HCT116 (cell line): ENCODE data around the gene ZNF853. TPM values are rescaled to one million over a fixed set of nuclear protein-coding genes. Genes with fewer than 3 reads are reported as not detected.

Source experiments
- ATAC-seq: fragments of 200-7000 bp; cut with Tn5 transposase; 2 replicates; pipeline ENCODE4 v1.9.1; 2020; ENCODE audit warnings: mild to moderate bottlenecking, moderate library complexity
- BruUV-seq: library from RNA; stranded (reverse); fragments of 400-500 nt; replicated peaks from 2 replicates; lab custom pipeline; 2021; lab: Mats Ljungman, UMichigan
- CTCF ChIA-PET: fragments of 300-600 bp; sonication (Branson Sonifier 250); formaldehyde crosslinking; loops from one replicate; lab custom pipeline; 2021; ENCODE audit warnings: antibody characterized with exemption; lab: Charles Lee
- POLR2A ChIA-PET: fragments of 300-600, 350-600 bp; sonication (Branson Sonifier 250); formaldehyde crosslinking; loops from one replicate; lab custom pipeline; 2021; ENCODE audit warnings: antibody characterized with exemption; lab: Charles Lee
- RAD21 ChIA-PET, 2 experiments: fragments of 300-600 bp; sonication (Branson Sonifier 250); formaldehyde crosslinking; loops; one replicate each; lab custom pipeline; 2023; ENCODE audit warnings: low total read pairs in 2 of 2; ENCODE audit not compliant: uncharacterized antibody in 2 of 2, unreplicated experiment in 2 of 2, low non-redundant PET in 1 of 2; lab: Charles Lee
- DNase-seq: peaks from one replicate; pipeline ENCODE4 v3.0.0-alpha.2; 2010; ENCODE audit warnings: low read depth, low spot score
- H2AFZ ChIP-seq: fragments of 200-600 bp; shearing (Covaris generic), sonication (generic); 2 replicates; pipeline ENCODE4 v1.6.1; 2017; ENCODE audit warnings: low read depth, mixed run types, mixed read lengths, antibody characterized with exemption, low read length; ENCODE audit not compliant: poor library complexity, severe bottlenecking
- H3K27ac ChIP-seq: 2 replicates; pipeline ENCODE4 v1.5.1; 2012; ENCODE audit warnings: low read depth, low read length
- H3K27me3 ChIP-seq: fragments of 200-600 bp; sonication (generic); 2 replicates; pipeline ENCODE4 v1.6.1; 2016; ENCODE audit warnings: mixed run types, low read length, mixed read lengths; ENCODE audit not compliant: insufficient read depth
- H3K36me3 ChIP-seq, 2 experiments: fragments of 200-500 bp in 1 of 2; fragments of 200-600 bp in 1 of 2; sonication (Bioruptor generic) in 1 of 2; sonication (generic) in 1 of 2; 2 replicates each; pipeline versions ENCODE4 v1.5.1 to v1.6.1; 2014 to 2016; ENCODE audit warnings: low read length in 2 of 2, inconsistent platforms in 1 of 2, mixed read lengths in 1 of 2, mixed run types in 1 of 2; ENCODE audit not compliant: insufficient read depth in 2 of 2, control insufficient read depth in 1 of 2
- H3K4me1 ChIP-seq, 2 experiments: fragments of 200-600 bp in 1 of 2; sonication (generic) in 1 of 2; 2 replicates each; pipeline versions ENCODE4 v1.5.1 to v1.6.1; 2012 to 2017; ENCODE audit warnings: low read length in 2 of 2, inconsistent platforms in 1 of 2, mild to moderate bottlenecking in 1 of 2, mixed read lengths in 1 of 2, mixed run types in 1 of 2, moderate library complexity in 1 of 2; ENCODE audit not compliant: insufficient read depth in 2 of 2, control insufficient read depth in 1 of 2
- H3K4me2 ChIP-seq: fragments of 200-600 bp; sonication (generic); 2 replicates; pipeline ENCODE4 v1.6.1; 2017; ENCODE audit warnings: mixed run types, low read length, mixed read lengths
- H3K4me3 ChIP-seq, 2 experiments: fragments of 200-600 bp in 1 of 2; sonication (generic) in 1 of 2; replicated peaks in 1 of 2; 2 replicates each; pipeline ENCODE4 v1.5.1; 2011 to 2016; ENCODE audit warnings: low read length in 2 of 2, control low read depth in 1 of 2, low read depth in 1 of 2, mild to moderate bottlenecking in 1 of 2, mixed read lengths in 1 of 2, mixed run types in 1 of 2
- H3K79me2 ChIP-seq: fragments of 200-600 bp; sonication (generic); 2 replicates; pipeline ENCODE4 v1.6.1; 2017; ENCODE audit warnings: mild to moderate bottlenecking, mixed run types, low read length, moderate library complexity, mixed read lengths; ENCODE audit not compliant: insufficient read depth
- H3K9ac ChIP-seq: fragments of 200-600 bp; sonication (generic); 2 replicates; pipeline ENCODE4 v1.6.1; 2016; ENCODE audit warnings: low read length, mixed read lengths
- H3K9me2 ChIP-seq: fragments of 200-600 bp; sonication (generic), shearing (Covaris generic); 2 replicates; pipeline ENCODE4 v1.6.1; 2017; ENCODE audit warnings: mixed run types, mild to moderate bottlenecking, moderate library complexity; ENCODE audit not compliant: insufficient read depth
- H3K9me3 ChIP-seq, 2 experiments: fragments of 200-500 bp in 1 of 2; fragments of 200-600 bp in 1 of 2; sonication (Bioruptor generic) in 1 of 2; sonication (generic) in 1 of 2; 2 replicates each; pipeline ENCODE4 v1.6.1; 2014 to 2017; ENCODE audit warnings: low read length in 2 of 2, mixed read lengths in 2 of 2, inconsistent platforms in 1 of 2, low read depth in 1 of 2, mild to moderate bottlenecking in 1 of 2, mixed run types in 1 of 2, moderate library complexity in 1 of 2; ENCODE audit not compliant: control insufficient read depth in 1 of 2, insufficient read depth in 1 of 2
- H4K20me1 ChIP-seq: fragments of 200-600 bp; sonication (generic), shearing (Covaris generic); 2 replicates; pipeline ENCODE4 v1.6.1; 2017; ENCODE audit warnings: mixed run types, mild to moderate bottlenecking, moderate library complexity; ENCODE audit not compliant: insufficient read depth
- ATF3 ChIP-seq: IDR thresholded peaks from 2 replicates; pipeline ENCODE4 v1.6.1; 2012
- CBX3 ChIP-seq: IDR thresholded peaks from 2 replicates; pipeline ENCODE4 v1.6.1; 2012; ENCODE audit warnings: low read depth
- EGR1 ChIP-seq: IDR thresholded peaks from 2 replicates; pipeline ENCODE4 v1.6.1; 2012; ENCODE audit warnings: low read depth
- ELF1 ChIP-seq: IDR thresholded peaks from 2 replicates; pipeline ENCODE4 v1.6.1; 2012; ENCODE audit warnings: low read depth, borderline replicate concordance
- EZH2 ChIP-seq: fragments of 200-600 bp; sonication (generic); IDR thresholded peaks from 2 replicates; pipeline ENCODE4 v1.6.1; 2017; ENCODE audit warnings: antibody characterized with exemption, mixed run types
- FOSL1 ChIP-seq: IDR thresholded peaks from 2 replicates; pipeline ENCODE4 v1.6.1; 2012; ENCODE audit warnings: low read depth
- JUND ChIP-seq: IDR thresholded peaks from 2 replicates; pipeline ENCODE4 v1.6.1; 2012
- MAX ChIP-seq: IDR thresholded peaks from 2 replicates; pipeline ENCODE4 v1.6.1; 2012
- POLR2A ChIP-seq: IDR thresholded peaks from 2 replicates; pipeline ENCODE4 v1.7.0; 2011; ENCODE audit warnings: borderline replicate concordance; ENCODE audit not compliant: insufficient read depth, insufficient read length; ENCODE audit errors: extremely low read depth
- RAD21 ChIP-seq: IDR thresholded peaks from 2 replicates; pipeline ENCODE4 v1.6.1; 2012; ENCODE audit warnings: low read depth, mild to moderate bottlenecking
- REST ChIP-seq: IDR thresholded peaks from 2 replicates; pipeline ENCODE4 v1.6.1; 2012; ENCODE audit warnings: low read depth
- SIN3A ChIP-seq: IDR thresholded peaks from 2 replicates; pipeline ENCODE4 v1.6.1; 2012; ENCODE audit warnings: low read depth
- SP1 ChIP-seq: IDR thresholded peaks from 2 replicates; pipeline ENCODE4 v1.6.1; 2012; ENCODE audit warnings: low read depth
- YY1 ChIP-seq: IDR thresholded peaks from 2 replicates; pipeline ENCODE4 v1.6.1; 2011; ENCODE audit warnings: low read length, low read depth, moderate library complexity, mild to moderate bottlenecking; ENCODE audit not compliant: insufficient replicate concordance; ENCODE audit errors: extremely low read depth
- ZNF274 ChIP-seq: fragments of 200-500 bp; sonication (Bioruptor generic); IDR thresholded peaks from 2 replicates; pipeline ENCODE4 v1.6.1; 2014; ENCODE audit warnings: mild to moderate bottlenecking, low read depth, low read length, inconsistent platforms
- intact Hi-C: fragments of 100-400 bp; cut with micrococcal nuclease; formaldehyde crosslinking; loops from 2 replicates; pipeline ENCODE4 v1.10.0; 2022
- total RNA-seq: library from RNA; stranded (reverse); gene quantifications from one replicate; pipeline ENCODE4 v1.2.1, GENCODE V29; 2021; ENCODE audit not compliant: unreplicated experiment

Gene ZNF853
- total RNA-seq, 1 experiment from 2014 or later = 0.05 TPM

GRCh38 chr7:6647541-6647940 lies 32.1 kb downstream of the ZNF853 start:
- DNase-seq (no peak), ATAC-seq (no peak)
- no TSS peak for BruUV-seq
- Histone ChIP-seq H4K20me1 (no peaks in the 10 kb centered on the region), H3K36me3 (peaks cover 16 to 51% of the 10 kb centered on the region in 2 experiments; a peak in 2 of 4 replicates), H3K9ac (no peak overlapping the region), H3K27me3 (no peaks in the 10 kb centered on the region), H3K4me3 (no peak overlapping the region), H3K27ac (no peak overlapping the region), H3K9me2 (no peaks in the 10 kb centered on the region), H2AFZ (no peak overlapping the region), H3K9me3 (no peaks in the 10 kb centered on the region; a peak in 1 of 4 replicates), H3K4me2 (no peak overlapping the region), H3K4me1 (no peaks in the 10 kb centered on the region), H3K79me2 (peaks cover 6% of the 10 kb centered on the region; the same call in 1 of the 2 replicates)
- RAD21 ChIA-PET = no interaction called here
- POLR2A ChIA-PET = no interaction called here
- CTCF ChIA-PET = no interaction called here
- TF ChIP-seq CBX3 = no peak
- no peak for TF ChIP-seq ATF3
- no peak for TF ChIP-seq RAD21
- no peak for TF ChIP-seq POLR2A
- TF ChIP-seq SP1 = no peak
- no peak for TF ChIP-seq ZNF274
- TF ChIP-seq YY1 = no peak
- no peak for TF ChIP-seq SIN3A
- no peak for TF ChIP-seq EGR1
- no peak for TF ChIP-seq FOSL1
- no peak for TF ChIP-seq ELF1
- TF ChIP-seq EZH2 = no peak
- no peak for TF ChIP-seq MAX
- TF ChIP-seq REST = no peak
- TF ChIP-seq JUND = no peak
- intact Hi-C loops = no loop called here
